Upper lobe of left lung (tissue), 4 donors: ENCODE data around the gene NF1.

Experiments used
- POLR2AphosphoS5 ChIP-seq, 2 donors: sonication (generic); formaldehyde crosslinking; IDR thresholded peaks; one replicate each; pipeline ENCODE4 v1.5.1; 2017; ENCODE audit warnings: antibody characterized with exemption in 2 of 2
- TF ChIP-seq, protein P1 (sequence below), 6 experiments: fragments of 450-650 bp in 4 of 6; fragments of 200-600 bp in 2 of 6; sonication (generic) in 2 of 6; IDR thresholded peaks; one replicate each; pipeline ENCODE4 v1.5.1; 2016 to 2019; ENCODE audit warnings: antibody characterized with exemption in 6 of 6

DNA sequence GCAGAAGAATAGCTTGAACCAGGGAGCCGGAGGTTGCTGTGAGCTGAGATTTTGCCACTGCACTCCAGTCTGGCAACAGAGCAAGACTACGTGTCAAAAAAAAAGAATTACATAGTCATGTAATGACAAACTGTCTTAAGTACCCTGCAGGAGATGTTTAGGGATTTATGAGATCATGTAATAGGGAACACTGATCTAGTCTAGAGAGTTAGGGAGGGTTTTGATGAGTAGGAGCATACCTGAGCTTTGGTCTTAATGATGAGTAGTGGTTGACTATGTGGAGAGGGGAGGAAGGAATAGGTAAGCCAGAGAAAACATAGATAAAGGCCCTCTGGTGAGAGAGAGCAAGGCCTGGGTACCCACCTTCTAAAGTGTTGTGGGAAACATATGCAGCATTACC is 30.1 kb upstream of the NF1 start:
- TF ChIP-seq, protein P1, sequence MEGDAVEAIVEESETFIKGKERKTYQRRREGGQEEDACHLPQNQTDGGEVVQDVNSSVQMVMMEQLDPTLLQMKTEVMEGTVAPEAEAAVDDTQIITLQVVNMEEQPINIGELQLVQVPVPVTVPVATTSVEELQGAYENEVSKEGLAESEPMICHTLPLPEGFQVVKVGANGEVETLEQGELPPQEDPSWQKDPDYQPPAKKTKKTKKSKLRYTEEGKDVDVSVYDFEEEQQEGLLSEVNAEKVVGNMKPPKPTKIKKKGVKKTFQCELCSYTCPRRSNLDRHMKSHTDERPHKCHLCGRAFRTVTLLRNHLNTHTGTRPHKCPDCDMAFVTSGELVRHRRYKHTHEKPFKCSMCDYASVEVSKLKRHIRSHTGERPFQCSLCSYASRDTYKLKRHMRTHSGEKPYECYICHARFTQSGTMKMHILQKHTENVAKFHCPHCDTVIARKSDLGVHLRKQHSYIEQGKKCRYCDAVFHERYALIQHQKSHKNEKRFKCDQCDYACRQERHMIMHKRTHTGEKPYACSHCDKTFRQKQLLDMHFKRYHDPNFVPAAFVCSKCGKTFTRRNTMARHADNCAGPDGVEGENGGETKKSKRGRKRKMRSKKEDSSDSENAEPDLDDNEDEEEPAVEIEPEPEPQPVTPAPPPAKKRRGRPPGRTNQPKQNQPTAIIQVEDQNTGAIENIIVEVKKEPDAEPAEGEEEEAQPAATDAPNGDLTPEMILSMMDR (IDR thresholded peaks at IDR 0.05): no peak
- no peak for TF ChIP-seq POLR2AphosphoS5 (IDR thresholded peaks at IDR 0.05)
